Smooth muscle cell (in vitro differentiated cells): ENCODE measurements around the gene GUCA2A. TPM values are rescaled to one million over a fixed set of nuclear protein-coding genes. Genes with fewer than 3 reads are reported as not detected.

Source experiments
- DNase-seq: peaks from one replicate; lab custom pipeline; 2025; ENCODE audit not compliant: unreplicated experiment; lab: John Stamatoyannopoulos, UW
- H2AFZ ChIP-seq: fragments of 200-600 bp; sonication (generic); 2 replicates; pipeline ENCODE4 v1.6.0; 2016; ENCODE audit warnings: antibody characterized with exemption, low read depth, mild to moderate bottlenecking
- H3F3A ChIP-seq: fragments of 200-600 bp; sonication (generic); 2 replicates; pipeline ENCODE4 v1.6.0; 2017; ENCODE audit warnings: antibody characterized with exemption, low read depth
- H3K27ac ChIP-seq: fragments of 200-600 bp; sonication (generic); 2 replicates; pipeline ENCODE4 v1.5.1; 2016; ENCODE audit warnings: low read depth, mild to moderate bottlenecking
- H3K27me3 ChIP-seq: fragments of 200-600 bp; sonication (generic); 2 replicates; pipeline ENCODE4 v1.6.1; 2016; ENCODE audit warnings: low read depth, mild to moderate bottlenecking
- H3K36me3 ChIP-seq: fragments of 200-600 bp; sonication (generic); 2 replicates; pipeline ENCODE4 v1.5.1; 2016; ENCODE audit warnings: low read depth
- H3K4me1 ChIP-seq: fragments of 200-600 bp; sonication (generic); 2 replicates; pipeline ENCODE4 v1.5.1; 2016; ENCODE audit warnings: low read depth
- H3K4me2 ChIP-seq: fragments of 200-600 bp; sonication (generic); 2 replicates; pipeline ENCODE4 v1.6.0; 2016; ENCODE audit warnings: mild to moderate bottlenecking
- H3K4me3 ChIP-seq: fragments of 200-600 bp; sonication (generic); 2 replicates; pipeline ENCODE4 v1.5.1; 2016; ENCODE audit warnings: mild to moderate bottlenecking
- H3K79me2 ChIP-seq: fragments of 200-600 bp; sonication (generic); 2 replicates; pipeline ENCODE4 v1.6.0; 2016; ENCODE audit warnings: low read depth, mild to moderate bottlenecking
- H3K9ac ChIP-seq: fragments of 200-600 bp; sonication (generic); 2 replicates; pipeline ENCODE4 v1.6.0; 2016; ENCODE audit warnings: low read depth
- H3K9me3 ChIP-seq: fragments of 200-600 bp; sonication (generic); replicated peaks from 2 replicates; pipeline ENCODE4 v1.5.1; 2016; ENCODE audit warnings: low read depth
- H4K20me1 ChIP-seq: fragments of 200-600 bp; sonication (generic); 2 replicates; pipeline ENCODE4 v1.6.0; 2016; ENCODE audit warnings: low read depth
- WGBS: methylation state at CpG from one replicate; pipeline ENCODE4 v1.1.7; 2016; ENCODE audit warnings: low lambda C conversion rate; 5-methylcytosine and 5-hydroxymethylcytosine counted together
- polyA plus RNA-seq: library from polyadenylated mRNA; unstranded; fragments of >200 nt; fragmentation: Nextera tagmentation; extraction: Ambion mirVana; gene quantifications from 2 replicates; pipeline ENCODE4 v1.2.1, GENCODE V29; 2016
- total RNA-seq: library from RNA; depleted of rRNA; stranded (reverse); fragments of >200 nt; gene quantifications from 2 replicates; pipeline ENCODE4 v1.2.3, GENCODE V29; 2014
- TF ChIP-seq, protein P1 (sequence below): fragments of 200-600 bp; sonication (generic); IDR thresholded peaks from 2 replicates; pipeline ENCODE4 v1.5.1; 2017; ENCODE audit warnings: borderline replicate concordance, mild to moderate bottlenecking, antibody characterized with exemption; ENCODE audit not compliant: insufficient read depth, poor library complexity, severe bottlenecking

GUCA2A gene
- total and polyA plus RNA-seq, 2 experiments from 2014 or later, result not detected

DNA sequence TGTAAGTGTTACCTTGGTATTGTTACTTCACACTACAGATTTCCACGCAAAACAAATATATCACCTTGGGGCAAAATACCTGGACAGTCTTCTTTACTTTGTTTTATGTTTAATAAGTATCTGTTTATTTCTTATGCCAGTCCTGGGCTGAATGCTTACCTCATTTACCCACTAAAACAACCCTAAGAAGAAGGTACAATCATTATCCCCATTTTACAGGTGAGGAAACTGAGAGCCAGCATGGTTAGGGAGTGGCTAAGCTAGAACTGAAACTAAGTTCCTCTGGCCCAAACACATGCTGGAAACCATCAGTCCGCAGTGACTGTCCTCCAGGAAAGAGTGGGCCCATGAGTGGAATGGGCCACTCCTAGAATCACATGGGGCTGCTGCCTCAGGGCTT lies 24.4 kb downstream of the GUCA2A start:
- no peaks in the 10 kb centered on the region for H3K79me2 ChIP-seq
- H3K9me3 ChIP-seq, result no peaks in the 10 kb centered on the region
- H3K27me3 ChIP-seq, result no peaks in the 10 kb centered on the region
- H3K9ac ChIP-seq, result no peak overlapping the region
- no peak overlapping the region for H3K27ac ChIP-seq
- no peak for DNase-seq
- no peak overlapping the region for H2AFZ ChIP-seq
- WGBS, result 95% methylated on average over 2 of the region's 2 CpGs
- no peak overlapping the region for H3K4me2 ChIP-seq
- TF ChIP-seq, protein P1, sequence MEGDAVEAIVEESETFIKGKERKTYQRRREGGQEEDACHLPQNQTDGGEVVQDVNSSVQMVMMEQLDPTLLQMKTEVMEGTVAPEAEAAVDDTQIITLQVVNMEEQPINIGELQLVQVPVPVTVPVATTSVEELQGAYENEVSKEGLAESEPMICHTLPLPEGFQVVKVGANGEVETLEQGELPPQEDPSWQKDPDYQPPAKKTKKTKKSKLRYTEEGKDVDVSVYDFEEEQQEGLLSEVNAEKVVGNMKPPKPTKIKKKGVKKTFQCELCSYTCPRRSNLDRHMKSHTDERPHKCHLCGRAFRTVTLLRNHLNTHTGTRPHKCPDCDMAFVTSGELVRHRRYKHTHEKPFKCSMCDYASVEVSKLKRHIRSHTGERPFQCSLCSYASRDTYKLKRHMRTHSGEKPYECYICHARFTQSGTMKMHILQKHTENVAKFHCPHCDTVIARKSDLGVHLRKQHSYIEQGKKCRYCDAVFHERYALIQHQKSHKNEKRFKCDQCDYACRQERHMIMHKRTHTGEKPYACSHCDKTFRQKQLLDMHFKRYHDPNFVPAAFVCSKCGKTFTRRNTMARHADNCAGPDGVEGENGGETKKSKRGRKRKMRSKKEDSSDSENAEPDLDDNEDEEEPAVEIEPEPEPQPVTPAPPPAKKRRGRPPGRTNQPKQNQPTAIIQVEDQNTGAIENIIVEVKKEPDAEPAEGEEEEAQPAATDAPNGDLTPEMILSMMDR, result no peak
- no peaks in the 10 kb centered on the region for H3K4me1 ChIP-seq
- no peak overlapping the region for H3K4me3 ChIP-seq
- no peaks in the 10 kb centered on the region for H4K20me1 ChIP-seq
- no peaks in the 10 kb centered on the region for H3F3A ChIP-seq
- no peaks in the 10 kb centered on the region for H3K36me3 ChIP-seq

DNA sequence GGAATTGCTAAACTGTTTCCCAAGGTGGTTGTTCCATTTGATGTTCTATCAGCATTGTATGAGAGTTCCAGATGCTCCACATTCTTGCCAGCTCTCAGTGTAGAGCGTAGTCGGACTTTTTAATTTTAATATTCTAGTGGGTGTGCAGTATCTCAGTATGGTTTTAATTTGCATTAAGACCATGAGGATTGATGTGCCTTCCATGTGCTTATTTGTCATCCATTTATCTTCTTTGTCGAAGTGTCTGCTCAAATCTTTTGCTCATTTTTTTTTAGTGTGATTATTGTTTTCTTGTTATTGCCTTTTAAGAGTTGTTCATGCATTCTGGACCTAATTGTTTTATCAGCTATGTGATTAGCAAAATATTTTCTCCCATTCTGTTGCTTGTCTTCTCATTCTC lies 25.1 kb downstream of the GUCA2A start:
- WGBS, result 94% methylated on average over 3 of the region's 3 CpGs
- TF ChIP-seq, protein P1, result no peak
- H3F3A ChIP-seq, result no peaks in the 10 kb centered on the region
- H3K9me3 ChIP-seq, result no peaks in the 10 kb centered on the region
- no peaks in the 10 kb centered on the region for H3K79me2 ChIP-seq
- H4K20me1 ChIP-seq, result no peaks in the 10 kb centered on the region
- no peak overlapping the region for H3K27ac ChIP-seq
- H3K4me2 ChIP-seq, result no peak overlapping the region
- H3K4me3 ChIP-seq, result no peak overlapping the region
- H2AFZ ChIP-seq, result no peak overlapping the region
- H3K4me1 ChIP-seq, result no peaks in the 10 kb centered on the region
- no peak overlapping the region for H3K9ac ChIP-seq
- H3K36me3 ChIP-seq, result no peaks in the 10 kb centered on the region
- DNase-seq, result no peak
- H3K27me3 ChIP-seq, result no peaks in the 10 kb centered on the region

GRCh38 chr1:42138586-42138985 lies 26.0 kb downstream of the GUCA2A start:
- Histone ChIP-seq H3K36me3 (no peaks in the 10 kb centered on the region), H3K4me3 (no peak overlapping the region), H3K9ac (no peak overlapping the region), H3F3A (peaks cover 6% of the 10 kb centered on the region), H3K27ac (no peak overlapping the region), H3K4me1 (no peaks in the 10 kb centered on the region), H3K27me3 (no peaks in the 10 kb centered on the region), H3K9me3 (no peaks in the 10 kb centered on the region), H3K4me2 (no peak overlapping the region), H3K79me2 (no peaks in the 10 kb centered on the region), H4K20me1 (no peaks in the 10 kb centered on the region), H2AFZ (no peak overlapping the region)
- TF ChIP-seq, protein P1, result no peak
- 96% methylated on average over 4 of the region's 4 CpGs for WGBS
- DNase-seq, result no peak

- Histone ChIP-seq H3K4me1 (no peaks in the 10 kb centered on the region), H3K9ac (no peak overlapping the region), H3K27ac (no peak overlapping the region), H3K4me3 (no peak overlapping the region), H3K9me3 (no peaks in the 10 kb centered on the region), H3K79me2 (no peaks in the 10 kb centered on the region), H4K20me1 (no peaks in the 10 kb centered on the region), H2AFZ (no peak overlapping the region), H3K27me3 (no peaks in the 10 kb centered on the region), H3F3A (peaks cover 8% of the 10 kb centered on the region), H3K36me3 (no peaks in the 10 kb centered on the region), H3K4me2 (no peak overlapping the region)
- 90% methylated on average over 10 of the region's 10 CpGs for WGBS
- DNase-seq, result no peak
- TF ChIP-seq, protein P1, result no peak
Observed at GRCh38 chr1:42137766-42138165, 26.8 kb downstream of the GUCA2A start.
